ENCODE data around the gene ALG13.
"Not testable (repeated sequence)": the region's sequence is repeated elsewhere in the genome, so short reads cannot be mapped to it uniquely, and the experiment has no call there.

ALG13 gene

GRCh38 chrX:111695297-111695880 lies 14.4 kb downstream of the ALG13 start:
- Mint-ChIP-seq H3K9me3 (no peaks in the 10 kb centered on the region), H3K4me1 (no peaks in the 10 kb centered on the region), H3K36me3 (peaks cover 5% of the 10 kb centered on the region), H3K4me3 (no peak overlapping the region), H3K27ac (no peak overlapping the region), H3K27me3 (no peaks in the 10 kb centered on the region)
- ATAC-seq (ENCODE audit: low read depth) (no peak), DNase-seq (ENCODE audit: low spot score in 2 of 2) (no peak)

DNA sequence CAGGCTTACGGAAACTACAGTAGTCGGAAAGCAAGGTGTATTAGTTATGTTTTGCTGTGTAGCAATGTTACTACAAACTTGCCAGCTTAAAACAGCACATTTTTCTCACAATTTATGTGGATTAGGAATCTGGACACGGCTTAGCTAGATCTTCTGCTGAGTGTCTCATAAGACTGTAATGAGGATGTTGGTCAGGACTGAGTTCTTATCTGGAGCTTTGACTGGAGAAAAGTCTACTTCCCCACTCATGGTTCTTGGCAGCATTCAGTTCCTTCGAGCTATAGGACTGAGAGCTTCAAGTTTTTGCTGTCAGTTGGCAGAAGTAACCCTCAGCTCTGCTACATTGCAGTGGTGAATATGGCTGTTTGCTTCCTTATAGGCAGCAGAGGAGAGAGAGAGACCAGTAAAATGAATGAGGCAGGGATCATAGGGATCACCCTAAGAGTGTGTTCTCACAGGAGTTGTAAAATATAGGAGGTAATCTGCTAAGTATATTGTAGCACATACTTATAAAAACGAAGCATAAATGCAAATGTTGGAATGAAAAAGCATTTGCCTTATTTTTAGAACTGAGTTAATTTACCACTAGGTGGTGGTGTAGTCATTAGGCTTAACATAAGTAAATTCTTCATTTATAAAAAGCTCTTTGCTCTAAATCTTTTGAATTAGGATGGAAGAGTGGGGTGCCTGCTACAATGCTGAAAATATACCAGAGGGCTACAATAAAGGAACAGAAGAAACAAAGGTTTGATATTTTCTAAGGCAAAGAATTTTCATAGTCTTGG lies 38.6 kb downstream of the ALG13 start:
- Mint-ChIP-seq H3K36me3 (peaks cover 5% of the 10 kb centered on the region), H3K4me1 (no peaks in the 10 kb centered on the region), H3K27me3 (no peaks in the 10 kb centered on the region), H3K4me3 (no peak overlapping the region), H3K27ac (peak overlapping the region; percentile 41), H3K9me3 (no peaks in the 10 kb centered on the region)
- ATAC-seq (ENCODE audit: low read depth) (no peak), DNase-seq (ENCODE audit: low spot score in 2 of 2) (no peak)

- ATAC-seq (ENCODE audit: low read depth), result no peak
- peaks cover 19% of the 10 kb centered on the region for H3K36me3 Mint-ChIP-seq
- no peaks in the 10 kb centered on the region for H3K4me1 Mint-ChIP-seq
- no peaks in the 10 kb centered on the region for H3K9me3 Mint-ChIP-seq
- no peak overlapping the region for H3K27ac Mint-ChIP-seq
- no peak overlapping the region for H3K4me3 Mint-ChIP-seq
- DNase-seq (ENCODE audit: low spot score in 2 of 2), result no peak
- no peaks in the 10 kb centered on the region for H3K27me3 Mint-ChIP-seq
These were observed 47.1 kb downstream of the ALG13 start for GRCh38 chrX:111728096-111728495.

DNA sequence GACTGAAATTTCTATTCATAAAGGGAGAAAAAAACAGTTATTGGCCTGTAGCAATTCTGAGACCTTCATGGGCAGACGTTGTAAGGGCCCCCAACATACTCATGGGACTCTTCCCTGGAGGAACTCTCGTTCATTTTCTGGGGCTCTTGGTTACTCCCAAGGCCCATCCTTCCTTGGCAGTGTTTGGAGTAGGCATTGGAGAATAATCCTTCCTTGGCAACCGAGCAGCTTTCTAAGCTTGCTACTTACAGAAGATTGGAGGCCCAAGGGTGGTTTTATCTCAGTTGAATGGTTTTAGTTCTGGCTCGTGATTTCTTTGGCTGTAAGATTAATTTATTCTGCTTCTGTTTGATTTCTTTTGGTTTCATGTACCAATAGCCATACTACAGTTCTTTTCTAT lies 50.4 kb downstream of the ALG13 start:
- no peak for DNase-seq (ENCODE audit: low spot score in 2 of 2)
- Mint-ChIP-seq H3K9me3 (no peaks in the 10 kb centered on the region), H3K4me1 (no peaks in the 10 kb centered on the region), H3K27ac (no peak overlapping the region), H3K27me3 (no peaks in the 10 kb centered on the region), H3K4me3 (no peak overlapping the region), H3K36me3 (peaks cover 22% of the 10 kb centered on the region)
- no peak for ATAC-seq (ENCODE audit: low read depth)

- Mint-ChIP-seq H3K27ac (no peak overlapping the region), H3K27me3 (no peaks in the 10 kb centered on the region), H3K36me3 (peaks cover 25% of the 10 kb centered on the region), H3K4me1 (no peaks in the 10 kb centered on the region), H3K9me3 (no peaks in the 10 kb centered on the region), H3K4me3 (no peak overlapping the region)
- ATAC-seq (ENCODE audit: low read depth), result no peak
- no peak for DNase-seq (ENCODE audit: low spot score in 2 of 2)
These were observed 55.6 kb downstream of the ALG13 start for GRCh38 chrX:111736571-111736970.

DNA sequence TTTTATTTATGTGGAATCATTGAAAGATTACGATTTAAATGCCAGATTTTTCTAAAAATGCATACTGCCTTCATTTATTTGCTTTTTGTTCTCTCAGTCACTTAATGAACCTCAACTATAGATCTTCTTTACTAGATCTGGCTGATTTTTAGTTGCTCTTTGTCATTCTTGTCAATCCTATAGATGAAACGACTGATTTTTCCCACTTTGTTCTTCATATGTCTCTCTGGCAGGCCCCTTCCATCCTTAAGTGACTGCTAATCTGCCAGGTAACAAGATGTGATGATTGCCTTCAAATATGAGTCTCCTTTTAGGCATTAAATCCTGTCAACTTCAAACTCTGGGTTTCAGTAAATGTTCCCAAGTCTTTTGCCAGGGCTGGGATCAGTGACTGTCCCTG lies 61.0 kb downstream of the ALG13 start:
- peaks cover 29% of the 10 kb centered on the region for H3K36me3 Mint-ChIP-seq
- no peak overlapping the region for H3K27ac Mint-ChIP-seq
- H3K9me3 Mint-ChIP-seq, result no peaks in the 10 kb centered on the region
- no peaks in the 10 kb centered on the region for H3K27me3 Mint-ChIP-seq
- DNase-seq (ENCODE audit: low spot score in 2 of 2) (no peak), ATAC-seq (ENCODE audit: low read depth) (no peak)
- no peak overlapping the region for H3K4me3 Mint-ChIP-seq
- no peaks in the 10 kb centered on the region for H3K4me1 Mint-ChIP-seq

DNA sequence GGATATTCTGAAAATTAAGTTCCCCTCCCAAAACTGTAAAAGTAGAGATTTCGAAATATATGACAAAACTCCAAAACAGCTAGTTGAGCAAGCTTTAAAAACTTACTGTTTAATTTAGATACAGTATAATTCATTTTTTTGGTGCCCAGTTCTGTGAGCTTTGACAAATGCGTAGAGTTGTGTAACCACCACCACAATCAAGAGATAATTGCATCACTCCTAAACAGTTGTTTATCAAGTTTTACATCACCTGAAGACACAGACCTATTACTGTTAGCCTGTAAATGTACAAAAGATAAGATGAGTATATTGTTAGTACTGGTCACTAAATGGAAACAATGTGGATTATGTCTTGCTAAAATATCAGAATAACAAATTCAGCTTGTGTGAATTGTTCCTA lies 62.3 kb downstream of the ALG13 start:
- Mint-ChIP-seq H3K27me3 (no peaks in the 10 kb centered on the region), H3K9me3 (no peaks in the 10 kb centered on the region), H3K4me3 (no peak overlapping the region), H3K27ac (no peak overlapping the region), H3K4me1 (no peaks in the 10 kb centered on the region), H3K36me3 (peaks cover 34% of the 10 kb centered on the region)
- DNase-seq (ENCODE audit: low spot score in 2 of 2) (no peak), ATAC-seq (ENCODE audit: low read depth) (no peak)

DNA sequence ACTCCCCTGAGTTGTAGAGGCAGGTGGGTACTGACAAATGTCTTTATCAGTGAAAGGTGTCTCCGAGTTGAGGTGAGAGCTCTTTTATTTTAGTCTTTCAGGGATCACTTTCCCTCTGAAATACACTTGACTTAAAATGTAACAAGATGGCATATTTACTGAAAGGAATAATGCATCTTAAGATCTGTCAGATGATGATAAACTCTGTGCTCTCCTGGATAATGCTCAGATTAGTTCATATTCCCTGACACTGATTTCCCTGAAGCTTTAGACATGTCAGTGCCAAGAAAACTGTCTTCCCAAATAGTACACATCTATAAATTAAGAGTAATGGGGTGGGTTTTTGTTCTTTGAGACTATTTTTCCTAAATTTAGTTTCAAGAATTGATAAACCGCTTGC lies 75.5 kb downstream of the ALG13 start:
- ATAC-seq (ENCODE audit: low read depth) (no peak), DNase-seq (ENCODE audit: low spot score in 2 of 2) (no peak)
- no peaks in the 10 kb centered on the region for H3K4me1 Mint-ChIP-seq
- H3K9me3 Mint-ChIP-seq, result no peaks in the 10 kb centered on the region
- no peak overlapping the region for H3K27ac Mint-ChIP-seq
- H3K27me3 Mint-ChIP-seq, result no peaks in the 10 kb centered on the region
- no peak overlapping the region for H3K4me3 Mint-ChIP-seq
- peaks cover 26% of the 10 kb centered on the region for H3K36me3 Mint-ChIP-seq

DNA sequence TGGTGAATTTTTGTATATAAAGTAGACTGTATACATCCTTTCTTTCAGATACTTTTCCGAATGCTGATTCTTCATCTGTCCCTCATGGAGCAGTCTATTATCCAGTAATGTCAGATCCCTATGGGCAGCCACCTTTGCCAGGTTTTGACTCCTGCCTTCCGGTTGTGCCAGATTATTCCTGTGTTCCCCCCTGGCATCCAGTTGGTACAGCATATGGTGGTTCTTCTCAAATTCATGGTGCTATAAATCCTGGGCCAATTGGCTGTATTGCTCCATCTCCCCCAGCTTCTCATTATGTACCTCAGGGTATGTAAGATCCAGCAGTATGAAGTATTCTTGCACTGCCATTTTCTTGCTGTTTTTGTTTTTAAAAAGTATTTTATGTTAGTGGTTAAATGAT lies 78.7 kb downstream of the ALG13 start:
- Mint-ChIP-seq H3K27ac (no peak overlapping the region), H3K4me3 (no peak overlapping the region), H3K9me3 (no peaks in the 10 kb centered on the region), H3K27me3 (no peaks in the 10 kb centered on the region), H3K4me1 (no peaks in the 10 kb centered on the region), H3K36me3 (peaks cover 19% of the 10 kb centered on the region)
- ATAC-seq (ENCODE audit: low read depth), result no peak
- DNase-seq (ENCODE audit: low spot score in 2 of 2), result no peak

GRCh38 chrX:111761578-111762135 lies 80.7 kb downstream of the ALG13 start:
- no peaks in the 10 kb centered on the region for H3K4me1 Mint-ChIP-seq
- ATAC-seq (ENCODE audit: low read depth) (no peak), DNase-seq (ENCODE audit: low spot score in 2 of 2) (no peak)
- H3K36me3 Mint-ChIP-seq, result peaks cover 18% of the 10 kb centered on the region
- H3K9me3 Mint-ChIP-seq, result no peaks in the 10 kb centered on the region
- H3K27ac Mint-ChIP-seq, result no peak overlapping the region
- H3K27me3 Mint-ChIP-seq, result no peaks in the 10 kb centered on the region
- H3K4me3 Mint-ChIP-seq, result no peak overlapping the region

DNA sequence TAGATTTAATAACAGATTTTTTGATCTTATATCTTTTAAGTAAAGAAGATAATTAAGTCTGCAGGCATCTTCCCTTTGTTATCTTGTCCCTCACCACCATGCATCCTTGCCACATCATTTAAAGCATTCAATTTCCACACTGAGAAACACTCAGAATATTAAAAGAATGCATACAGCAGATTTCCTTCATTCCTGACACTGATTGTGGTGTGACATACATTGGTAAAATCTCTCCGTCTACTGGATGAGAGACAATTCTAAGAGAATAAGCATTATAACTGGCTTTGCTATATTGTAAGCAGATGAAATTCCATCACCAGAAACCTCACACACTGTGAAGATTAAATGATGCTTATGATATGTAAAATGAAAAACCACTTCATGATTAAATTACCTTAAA lies 97.6 kb downstream of the ALG13 start:
- no peaks in the 10 kb centered on the region for H3K27me3 Mint-ChIP-seq
- H3K4me1 Mint-ChIP-seq, result no peaks in the 10 kb centered on the region
- H3K4me3 Mint-ChIP-seq, result no peak overlapping the region
- peaks cover 4% of the 10 kb centered on the region for H3K36me3 Mint-ChIP-seq
- no peak for DNase-seq (ENCODE audit: low spot score in 2 of 2)
- ATAC-seq (ENCODE audit: low read depth), result no peak
- peaks cover 2% of the 10 kb centered on the region for H3K9me3 Mint-ChIP-seq
- H3K27ac Mint-ChIP-seq, result no peak overlapping the region

DNA sequence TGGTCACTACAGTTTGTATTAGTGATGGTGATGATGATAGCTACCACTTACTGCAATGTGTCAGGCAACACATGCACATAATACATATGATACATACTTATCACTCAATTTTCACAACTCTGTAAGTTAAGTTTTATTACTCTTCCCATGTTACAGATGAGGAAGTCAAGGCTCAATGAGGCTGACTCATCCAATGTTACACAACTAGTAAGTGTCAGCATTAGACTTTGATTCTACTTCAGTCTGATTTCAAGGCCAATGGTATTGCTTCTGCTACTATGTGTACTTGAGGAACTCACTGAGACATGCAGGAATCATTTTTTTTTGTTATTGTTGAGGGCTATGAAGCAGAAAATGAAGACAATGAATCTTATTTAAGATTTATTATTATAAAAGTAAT lies 98.6 kb downstream of the ALG13 start:
- DNase-seq (ENCODE audit: low spot score in 2 of 2), result no peak
- peaks cover 4% of the 10 kb centered on the region for H3K36me3 Mint-ChIP-seq
- no peak for ATAC-seq (ENCODE audit: low read depth)
- no peak overlapping the region for H3K4me3 Mint-ChIP-seq
- H3K27me3 Mint-ChIP-seq, result no peaks in the 10 kb centered on the region
- H3K4me1 Mint-ChIP-seq, result no peaks in the 10 kb centered on the region
- peaks cover 2% of the 10 kb centered on the region for H3K9me3 Mint-ChIP-seq
- no peak overlapping the region for H3K27ac Mint-ChIP-seq

DNA sequence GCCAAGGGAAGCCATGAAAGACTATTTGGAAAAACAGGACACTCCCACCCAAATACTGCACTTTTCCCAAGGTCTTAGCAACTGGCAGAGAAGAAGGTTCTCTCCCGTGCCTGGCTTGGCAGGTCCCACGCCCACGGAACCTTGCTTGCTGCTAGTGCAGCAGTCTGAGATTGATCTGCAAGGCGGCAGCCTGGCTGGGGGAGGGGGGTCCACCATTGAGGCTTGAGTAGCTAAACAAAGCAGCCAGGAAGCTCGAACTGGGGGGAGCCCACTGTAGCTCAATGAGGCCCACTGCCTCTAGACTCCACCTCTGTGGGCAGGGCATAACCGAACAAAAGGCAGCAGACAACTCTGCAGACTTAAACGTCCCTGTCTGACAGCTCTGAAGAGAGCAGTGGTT lies 103.7 kb downstream of the ALG13 start:
- peaks cover 8% of the 10 kb centered on the region for H3K9me3 Mint-ChIP-seq
- H3K27ac Mint-ChIP-seq, result no peak overlapping the region
- H3K27me3 Mint-ChIP-seq, result no peaks in the 10 kb centered on the region
- ATAC-seq (ENCODE audit: low read depth) (no peak), DNase-seq (ENCODE audit: low spot score in 2 of 2) (no peak)
- no peaks in the 10 kb centered on the region for H3K4me1 Mint-ChIP-seq
- peaks cover 3% of the 10 kb centered on the region for H3K36me3 Mint-ChIP-seq
- H3K4me3 Mint-ChIP-seq, result no peak overlapping the region

GRCh38 chrX:111790054-111790453 lies 109.1 kb downstream of the ALG13 start:
- not testable (repeated sequence) for H3K4me1 Mint-ChIP-seq; DNase-seq (ENCODE audit: low spot score in 2 of 2); H3K36me3 Mint-ChIP-seq; H3K27ac Mint-ChIP-seq; H3K4me3 Mint-ChIP-seq; ATAC-seq (ENCODE audit: low read depth); H3K27me3 Mint-ChIP-seq; H3K9me3 Mint-ChIP-seq

Measured in memory B cell (primary cell).